HFF-Myc (cell line): ENCODE results near the gene SARM1.
"Not testable (repeated sequence)": the region's sequence is repeated elsewhere in the genome, so short reads cannot be mapped to it uniquely, and the experiment has no call there.

Experiments
- DNase-seq: peaks from one replicate; pipeline ENCODE4 v3.0.0-alpha.2; 2011; ENCODE audit warnings: low read depth; ENCODE audit errors: extremely low read depth
- H3K4me3 ChIP-seq: replicated peaks from 2 replicates; pipeline ENCODE4 v1.5.1; 2011; ENCODE audit warnings: low read depth, mild to moderate bottlenecking, control low read depth, low read length
- TF ChIP-seq, protein P1 (sequence below): IDR thresholded peaks from 2 replicates; pipeline ENCODE4 v1.5.1; 2012; ENCODE audit warnings: mild to moderate bottlenecking, low read depth, low read length, control low read depth; ENCODE audit errors: missing control alignments

The SARM1 gene

DNA sequence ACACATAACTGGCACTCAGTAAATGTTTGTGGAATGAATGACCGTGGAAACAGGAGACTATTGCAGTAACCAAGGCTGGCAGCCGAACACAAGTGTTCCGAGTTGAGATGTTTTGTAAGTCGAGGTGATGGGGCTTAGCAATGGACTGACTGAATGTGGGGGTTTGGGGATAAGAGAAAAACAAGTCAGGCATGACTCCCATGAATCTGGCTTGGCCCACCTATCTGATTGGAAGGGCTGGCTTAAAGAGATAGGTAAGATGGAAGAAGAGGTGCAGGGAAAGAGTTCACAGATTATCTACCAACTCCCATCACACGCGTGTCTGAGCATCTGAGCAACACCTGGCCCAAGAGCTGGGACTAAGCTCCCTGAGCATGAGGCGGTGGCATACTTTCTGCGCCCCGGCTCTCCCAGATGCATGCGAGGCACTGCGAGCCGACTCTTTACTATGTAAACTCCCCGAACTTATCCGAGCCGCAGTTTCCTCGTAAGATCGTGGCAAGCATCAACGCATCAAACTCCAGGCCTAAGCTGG, 36.8 kb upstream of the SARM1 start:
- no peak for DNase-seq
- peak overlapping the region; percentile 96 for H3K4me3 ChIP-seq
- TF ChIP-seq, protein P1, sequence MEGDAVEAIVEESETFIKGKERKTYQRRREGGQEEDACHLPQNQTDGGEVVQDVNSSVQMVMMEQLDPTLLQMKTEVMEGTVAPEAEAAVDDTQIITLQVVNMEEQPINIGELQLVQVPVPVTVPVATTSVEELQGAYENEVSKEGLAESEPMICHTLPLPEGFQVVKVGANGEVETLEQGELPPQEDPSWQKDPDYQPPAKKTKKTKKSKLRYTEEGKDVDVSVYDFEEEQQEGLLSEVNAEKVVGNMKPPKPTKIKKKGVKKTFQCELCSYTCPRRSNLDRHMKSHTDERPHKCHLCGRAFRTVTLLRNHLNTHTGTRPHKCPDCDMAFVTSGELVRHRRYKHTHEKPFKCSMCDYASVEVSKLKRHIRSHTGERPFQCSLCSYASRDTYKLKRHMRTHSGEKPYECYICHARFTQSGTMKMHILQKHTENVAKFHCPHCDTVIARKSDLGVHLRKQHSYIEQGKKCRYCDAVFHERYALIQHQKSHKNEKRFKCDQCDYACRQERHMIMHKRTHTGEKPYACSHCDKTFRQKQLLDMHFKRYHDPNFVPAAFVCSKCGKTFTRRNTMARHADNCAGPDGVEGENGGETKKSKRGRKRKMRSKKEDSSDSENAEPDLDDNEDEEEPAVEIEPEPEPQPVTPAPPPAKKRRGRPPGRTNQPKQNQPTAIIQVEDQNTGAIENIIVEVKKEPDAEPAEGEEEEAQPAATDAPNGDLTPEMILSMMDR = no peak

- H3K4me3 ChIP-seq = peak within 1 kb of the TSS; percentile 96
- peak; percentile 98 for DNase-seq
- TF ChIP-seq, protein P1 = no peak
Observed at GRCh38 chr17:28335201-28335958, 36.1 kb upstream of the SARM1 start, which contains the start of the genes IFT20 and TNFAIP1. TSS of gene IFT20 (minus strand) at chr17:28335472. CDS start at chr17:28331985, 3,487 bp downstream. TSS of gene TNFAIP1 (plus strand) at chr17:28335761. CDS start at chr17:28339522, 3,761 bp downstream.

- peak overlapping the region; percentile 96 for H3K4me3 ChIP-seq
- TF ChIP-seq, protein P1 = no peak
- peak; percentile 59 for DNase-seq
Observed at GRCh38 chr17:28335959-28336871, 35.3 kb upstream of the SARM1 start.

GRCh38 chr17:28338056-28338768, 33.3 kb upstream of the SARM1 start:
- TF ChIP-seq, protein P1 = no peak
- DNase-seq = peak; percentile 67
- H3K4me3 ChIP-seq = peak overlapping the region; percentile 4; the same call in 1 of the 2 replicates

DNA sequence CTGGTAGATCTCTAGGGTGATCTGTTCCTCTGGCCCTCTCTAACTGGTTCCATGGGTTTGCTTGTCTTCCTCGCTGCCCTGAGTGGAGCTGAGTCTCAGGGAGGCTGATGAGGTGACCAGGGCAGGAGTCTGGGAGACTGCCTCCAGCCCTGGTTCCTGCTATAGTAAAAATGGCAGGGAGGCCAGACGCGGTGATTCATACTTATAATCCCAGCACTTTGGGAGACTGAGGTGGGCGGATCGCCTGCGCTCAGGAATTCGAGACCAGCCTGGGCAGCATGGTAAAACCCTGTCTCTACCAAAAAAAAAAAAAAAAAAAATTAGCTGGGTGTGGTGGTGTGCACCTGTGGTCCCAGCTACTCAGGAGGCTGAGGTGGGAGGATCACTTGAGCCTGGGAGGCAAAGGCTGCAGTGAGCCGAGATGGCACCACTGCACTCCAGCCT, 32.7 kb upstream of the SARM1 start:
- not testable (repeated sequence) for H3K4me3 ChIP-seq

DNA sequence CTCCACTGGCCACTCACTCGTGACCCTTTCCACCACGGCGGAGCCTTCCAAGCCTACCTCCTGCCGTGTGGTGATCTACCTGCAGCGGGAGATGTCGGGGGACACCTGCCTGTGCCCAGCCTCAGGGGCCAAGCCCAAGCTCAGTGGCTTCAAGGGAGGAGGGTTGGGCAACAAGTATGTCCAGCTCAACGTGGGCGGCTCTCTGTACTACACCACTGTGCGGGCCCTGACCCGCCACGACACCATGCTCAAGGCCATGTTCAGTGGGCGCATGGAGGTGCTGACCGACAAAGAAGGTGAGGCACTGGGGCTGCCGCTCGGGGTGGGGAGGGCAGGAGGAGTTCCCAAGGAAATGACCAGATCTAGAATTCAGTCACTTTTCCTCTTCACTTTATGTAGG, 32.1 kb upstream of the SARM1 start:
- TF ChIP-seq, protein P1 = no peak
- H3K4me3 ChIP-seq = no peak overlapping the region
- DNase-seq = no peak

More for the DNA sequence above, 32.7 kb upstream of the SARM1 start:
- DNase-seq = not testable (repeated sequence)
